T-cell (primary cell): ENCODE results near the gene SH3RF2. TPM values are rescaled to one million over a fixed set of nuclear protein-coding genes. Genes with fewer than 3 reads are reported as not detected.

Source experiments
- ATAC-seq, 4 experiments: fragments of 200-7000 bp in 3 of 4; fragments of 150-1000 bp in 1 of 4; cut with Tn5 transposase; replicated peaks in 1 of 4; 1 replicate in 3 of 4; 2 replicates in 1 of 4; pipeline ENCODE4 v1.10.0; 2021; ENCODE audit warnings: moderate library complexity in 3 of 4, mild to moderate bottlenecking in 2 of 4, moderate number of reproducible peaks in 1 of 4
- CTCF ChIA-PET, 2 donors: fragments of 300-600 bp; sonication (Branson Sonifier 250); formaldehyde crosslinking; loops; one replicate each; lab custom pipeline; 2022; ENCODE audit warnings: antibody characterized with exemption in 2 of 2; lab: Charles Lee
- POLR2A ChIA-PET, 2 donors: fragments of 300-600 bp; sonication (Branson Sonifier 250); formaldehyde crosslinking; loops; one replicate each; lab custom pipeline; 2022; ENCODE audit warnings: antibody characterized with exemption in 2 of 2; lab: Charles Lee
- DNase-seq, 35 experiments: peaks; one replicate each; pipeline versions ENCODE4 v3.0.0 to v3.0.0-alpha.2; 2013 to 2023
- H3K27ac ChIP-seq: one replicate; pipeline ENCODE4 v1.5.1; 2013; ENCODE audit warnings: low read length
- H3K27me3 ChIP-seq, 2 experiments: replicated peaks in 1 of 2; 1 replicate in 1 of 2; 2 replicates in 1 of 2; pipeline versions ENCODE4 v1.6.1 to v1.7.0; 2013; ENCODE audit warnings: low read length in 1 of 2, mixed read lengths in 1 of 2; ENCODE audit not compliant: control insufficient read depth in 2 of 2, insufficient read depth in 2 of 2; ENCODE audit errors: extremely low read depth in 1 of 2
- H3K36me3 ChIP-seq, 2 donors: 1 replicate in 1 of 2; 2 replicates in 1 of 2; pipeline versions ENCODE4 v1.6.1 to v1.7.0; 2013; ENCODE audit warnings: low read length in 1 of 2; ENCODE audit not compliant: control insufficient read depth in 2 of 2, insufficient read depth in 1 of 2; ENCODE audit errors: extremely low read depth in 1 of 2
- H3K4me1 ChIP-seq, 2 experiments: 1 replicate in 1 of 2; 2 replicates in 1 of 2; pipeline versions ENCODE4 v1.6.1 to v1.7.0; 2013; ENCODE audit warnings: low read length in 2 of 2, mixed read lengths in 1 of 2; ENCODE audit not compliant: insufficient read depth in 2 of 2, control insufficient read depth in 1 of 2; ENCODE audit errors: extremely low read depth in 1 of 2
- H3K4me3 ChIP-seq, 2 donors: 1 replicate in 1 of 2; 2 replicates in 1 of 2; pipeline versions ENCODE4 v1.5.1 to v1.7.0; 2013; ENCODE audit warnings: mild to moderate bottlenecking in 2 of 2, low read length in 1 of 2, moderate library complexity in 1 of 2; ENCODE audit not compliant: control insufficient read depth in 1 of 2; ENCODE audit errors: extremely low read depth in 1 of 2
- H3K9me3 ChIP-seq: 2 replicates; pipeline ENCODE4 v1.7.0; 2013
- H3K27ac Mint-ChIP-seq, 2 donors: one replicate each; pipeline ENCODE4 v1.8.0; 2020 to 2021; ENCODE audit warnings: mild to moderate bottlenecking in 2 of 2, mixed read lengths in 2 of 2
- H3K27me3 Mint-ChIP-seq, 2 donors: one replicate each; pipeline ENCODE4 v1.8.0; 2021 to 2022; ENCODE audit warnings: mixed read lengths in 2 of 2
- H3K36me3 Mint-ChIP-seq: one replicate; pipeline ENCODE4 v1.8.0; 2021; ENCODE audit warnings: mixed read lengths
- H3K4me1 Mint-ChIP-seq, 3 donors: one replicate each; pipeline ENCODE4 v1.8.0; 2020 to 2022; ENCODE audit warnings: mixed read lengths in 3 of 3, mild to moderate bottlenecking in 1 of 3
- H3K4me3 Mint-ChIP-seq, 3 donors: one replicate each; pipeline ENCODE4 v1.8.0; 2020 to 2022; ENCODE audit warnings: mild to moderate bottlenecking in 3 of 3, mixed read lengths in 3 of 3, moderate library complexity in 3 of 3
- H3K9me3 Mint-ChIP-seq, 3 donors: one replicate each; pipeline ENCODE4 v1.8.0; 2020 to 2022; ENCODE audit warnings: mixed read lengths in 3 of 3
- WGBS: methylation state at CpG from one replicate; pipeline ENCODE4 v1.1.5; 2013; ENCODE audit warnings: missing lambda C conversion rate; ENCODE audit not compliant: insufficient coverage; 5-methylcytosine and 5-hydroxymethylcytosine counted together
- total RNA-seq, 35 experiments: library from RNA in 6 of 35; stranded (reverse) in 6 of 35; fragments of 120-200 nt in 1 of 35; gene quantifications; one replicate each; pipeline versions ENCODE4 v1.2.1 to v1.2.4 and lab custom pipeline; 2013 to 2026

Gene SH3RF2
- total RNA-seq, 5 donors from 2014 or later (not counting 1 experiment from before 2014, with no cell fraction given), result 0.26 to 0.75 (median 0.37) TPM; not detected in 1

DNA sequence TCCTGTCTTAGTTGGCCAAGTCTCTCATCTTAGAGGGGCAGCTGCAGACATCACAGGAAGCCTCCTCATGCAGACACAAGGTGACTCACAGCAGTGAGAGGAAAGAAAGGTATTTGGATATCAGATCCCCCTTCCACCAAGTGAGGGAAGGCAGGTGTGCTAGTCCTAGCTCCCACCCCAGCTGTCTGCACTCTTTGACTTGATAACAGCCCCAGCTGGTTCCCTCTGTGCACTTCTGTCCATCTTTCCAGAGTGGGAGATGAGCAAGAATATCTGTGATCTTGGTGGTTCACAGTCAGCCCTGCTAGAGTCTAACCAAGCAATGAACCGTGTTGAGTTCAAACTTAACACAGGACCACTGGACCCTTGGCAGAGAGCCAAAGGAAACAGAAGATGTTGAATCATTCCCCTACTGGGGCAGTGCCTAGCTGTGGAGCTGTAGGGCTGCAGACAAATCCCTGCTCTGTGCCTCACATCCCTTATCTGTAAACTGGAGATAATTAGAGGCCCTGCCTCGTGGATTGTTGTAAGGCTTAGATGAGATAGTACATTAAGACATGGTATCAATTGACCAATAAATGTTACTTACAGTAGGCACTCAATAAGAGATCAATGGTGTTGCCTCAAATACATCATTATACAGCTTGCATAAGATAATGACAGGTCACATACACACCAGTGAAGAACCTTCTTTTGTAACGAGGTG lies 39.1 kb downstream of the SH3RF2 start:
- no peaks in the 10 kb centered on the region for H3K27me3 ChIP-seq
- no peak overlapping the region for H3K4me3 ChIP-seq
- ATAC-seq (no peak), DNase-seq (no peak)
- H3K4me3 Mint-ChIP-seq, result no peak overlapping the region
- no peaks in the 10 kb centered on the region for H3K36me3 Mint-ChIP-seq
- no peaks in the 10 kb centered on the region for H3K9me3 ChIP-seq
- H3K4me1 Mint-ChIP-seq, result no peaks in the 10 kb centered on the region
- H3K4me1 ChIP-seq, result no peaks in the 10 kb centered on the region
- no peak overlapping the region for H3K27ac ChIP-seq
- H3K27ac Mint-ChIP-seq, result no peak overlapping the region
- H3K9me3 Mint-ChIP-seq, result no peaks in the 10 kb centered on the region
- no peaks in the 10 kb centered on the region for H3K36me3 ChIP-seq
- no CpG with 5 or more reads among the region's 3 CpGs for WGBS
- peaks cover 0 to 2% of the 10 kb centered on the region in 2 donors for H3K27me3 Mint-ChIP-seq
- CTCF ChIA-PET, result no interaction called here
- POLR2A ChIA-PET, result no interaction called here

DNA sequence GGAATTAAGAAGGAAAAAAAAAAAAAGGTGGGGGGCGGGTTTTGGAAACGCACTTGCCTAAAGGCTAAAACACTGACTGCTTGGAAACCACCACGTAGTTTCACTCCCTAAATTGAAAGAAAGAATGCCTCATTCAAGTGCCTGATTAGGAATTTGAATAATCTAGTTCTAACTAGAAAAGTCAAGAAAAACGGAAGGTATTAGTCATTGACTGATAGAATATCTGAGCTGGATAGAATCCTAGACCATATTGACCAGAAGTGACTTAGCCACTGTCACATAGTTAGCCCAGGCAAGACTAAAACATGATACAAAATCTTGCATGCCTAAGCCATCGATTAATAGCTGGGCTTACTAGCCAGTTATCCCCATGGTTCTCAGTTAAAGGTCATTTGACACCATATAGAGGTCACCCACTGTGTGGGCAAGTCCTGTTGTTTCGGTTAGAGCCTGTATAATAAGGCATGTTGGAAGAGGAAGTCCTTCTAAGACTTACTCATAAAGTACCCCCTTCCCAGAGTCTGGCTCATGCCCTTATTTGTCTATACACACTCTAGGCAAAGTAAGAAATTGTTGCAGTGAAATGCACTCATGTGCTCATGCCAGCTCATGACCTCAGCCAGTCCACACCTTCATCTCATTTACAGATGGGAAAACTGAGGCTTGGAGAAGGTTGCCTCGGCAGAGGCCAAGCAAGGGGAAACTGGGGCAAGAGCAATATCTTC lies 40.2 kb downstream of the SH3RF2 start:
- Histone ChIP-seq H3K4me1 (no peaks in the 10 kb centered on the region), H3K9me3 (no peaks in the 10 kb centered on the region), H3K36me3 (no peaks in the 10 kb centered on the region), H3K27ac (no peak overlapping the region), H3K4me3 (no peak overlapping the region), H3K27me3 (no peaks in the 10 kb centered on the region)
- no peaks in the 10 kb centered on the region for H3K36me3 Mint-ChIP-seq
- H3K4me3 Mint-ChIP-seq, result no peak overlapping the region
- DNase-seq, result no peak
- H3K27me3 Mint-ChIP-seq, result peaks cover 0 to 2% of the 10 kb centered on the region in 2 donors
- WGBS, result 40% methylated on average over 1 of the region's 7 CpGs
- ChIA-PET CTCF (no interaction called here), POLR2A (no interaction called here)
- peaks cover 0 to 4% (median 0%) of the 10 kb centered on the region in 3 donors for H3K9me3 Mint-ChIP-seq
- H3K4me1 Mint-ChIP-seq, result no peaks in the 10 kb centered on the region
- H3K27ac Mint-ChIP-seq, result no peak overlapping the region
- ATAC-seq, result no peak

DNA sequence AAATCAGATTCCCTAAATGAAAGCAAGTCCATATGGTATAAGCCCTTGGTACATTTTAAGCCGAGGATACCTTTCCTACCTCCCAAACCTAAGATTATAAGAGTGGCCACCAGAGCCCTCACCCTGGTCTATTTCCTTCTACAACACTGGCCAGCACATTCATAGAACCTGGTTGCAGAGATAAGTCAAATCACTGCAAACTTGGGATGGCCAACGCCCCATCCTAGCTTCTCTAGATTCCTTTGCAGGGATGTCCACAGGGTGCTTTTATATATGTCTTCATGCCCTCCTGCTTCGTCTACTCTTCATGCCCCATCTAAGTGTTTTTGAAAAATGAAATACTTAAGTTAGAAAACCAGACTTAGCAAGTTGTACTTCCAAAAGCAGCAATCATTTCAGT lies 41.8 kb downstream of the SH3RF2 start:
- Mint-ChIP-seq H3K27ac (no peak overlapping the region), H3K36me3 (no peaks in the 10 kb centered on the region), H3K27me3 (peaks cover 0 to 2% of the 10 kb centered on the region in 2 donors), H3K9me3 (peaks cover 0 to 4% (median 0%) of the 10 kb centered on the region in 3 donors), H3K4me1 (no peaks in the 10 kb centered on the region), H3K4me3 (no peak overlapping the region)
- POLR2A ChIA-PET, result no interaction called here
- no peaks in the 10 kb centered on the region for H3K9me3 ChIP-seq
- DNase-seq (no peak), ATAC-seq (no peak)
- no peaks in the 10 kb centered on the region for H3K4me1 ChIP-seq
- CTCF ChIA-PET, result no interaction called here
- no peaks in the 10 kb centered on the region for H3K36me3 ChIP-seq
- no peak overlapping the region for H3K4me3 ChIP-seq
- no CpG with 5 or more reads among the region's 3 CpGs for WGBS
- no peak overlapping the region for H3K27ac ChIP-seq
- H3K27me3 ChIP-seq, result no peaks in the 10 kb centered on the region

DNA sequence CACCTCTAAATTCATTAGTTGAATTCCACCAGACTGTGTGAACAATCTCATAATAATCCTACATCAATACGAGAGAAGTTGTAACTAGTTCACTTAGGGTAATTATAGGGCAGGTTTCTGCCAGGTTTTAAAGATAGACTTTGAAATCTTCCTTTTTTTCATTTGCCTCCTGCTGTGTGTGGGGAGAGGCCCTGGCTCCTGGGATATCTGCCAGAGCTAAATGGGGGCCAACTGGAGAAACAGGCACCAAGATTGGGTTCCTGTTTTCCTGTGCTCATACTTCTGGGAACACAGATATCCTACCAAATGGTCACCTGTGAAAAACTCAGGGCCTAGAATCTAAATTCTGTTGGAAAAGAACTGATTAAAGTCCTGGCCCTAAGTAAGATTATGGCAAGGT lies 42.3 kb downstream of the SH3RF2 start:
- ChIA-PET POLR2A (no interaction called here), CTCF (no interaction called here)
- no peaks in the 10 kb centered on the region for H3K36me3 ChIP-seq
- Mint-ChIP-seq H3K4me1 (no peaks in the 10 kb centered on the region), H3K36me3 (no peaks in the 10 kb centered on the region), H3K9me3 (peaks cover 0 to 4% (median 0%) of the 10 kb centered on the region in 3 donors), H3K4me3 (no peak overlapping the region), H3K27me3 (no peaks in the 10 kb centered on the region), H3K27ac (no peak overlapping the region)
- H3K27me3 ChIP-seq, result no peaks in the 10 kb centered on the region
- no peaks in the 10 kb centered on the region for H3K4me1 ChIP-seq
- ATAC-seq (no peak), DNase-seq (no peak)
- H3K9me3 ChIP-seq, result no peaks in the 10 kb centered on the region
- H3K4me3 ChIP-seq, result no peak overlapping the region
- no CpG with 5 or more reads among the region's 1 CpG for WGBS
- H3K27ac ChIP-seq, result no peak overlapping the region

DNA sequence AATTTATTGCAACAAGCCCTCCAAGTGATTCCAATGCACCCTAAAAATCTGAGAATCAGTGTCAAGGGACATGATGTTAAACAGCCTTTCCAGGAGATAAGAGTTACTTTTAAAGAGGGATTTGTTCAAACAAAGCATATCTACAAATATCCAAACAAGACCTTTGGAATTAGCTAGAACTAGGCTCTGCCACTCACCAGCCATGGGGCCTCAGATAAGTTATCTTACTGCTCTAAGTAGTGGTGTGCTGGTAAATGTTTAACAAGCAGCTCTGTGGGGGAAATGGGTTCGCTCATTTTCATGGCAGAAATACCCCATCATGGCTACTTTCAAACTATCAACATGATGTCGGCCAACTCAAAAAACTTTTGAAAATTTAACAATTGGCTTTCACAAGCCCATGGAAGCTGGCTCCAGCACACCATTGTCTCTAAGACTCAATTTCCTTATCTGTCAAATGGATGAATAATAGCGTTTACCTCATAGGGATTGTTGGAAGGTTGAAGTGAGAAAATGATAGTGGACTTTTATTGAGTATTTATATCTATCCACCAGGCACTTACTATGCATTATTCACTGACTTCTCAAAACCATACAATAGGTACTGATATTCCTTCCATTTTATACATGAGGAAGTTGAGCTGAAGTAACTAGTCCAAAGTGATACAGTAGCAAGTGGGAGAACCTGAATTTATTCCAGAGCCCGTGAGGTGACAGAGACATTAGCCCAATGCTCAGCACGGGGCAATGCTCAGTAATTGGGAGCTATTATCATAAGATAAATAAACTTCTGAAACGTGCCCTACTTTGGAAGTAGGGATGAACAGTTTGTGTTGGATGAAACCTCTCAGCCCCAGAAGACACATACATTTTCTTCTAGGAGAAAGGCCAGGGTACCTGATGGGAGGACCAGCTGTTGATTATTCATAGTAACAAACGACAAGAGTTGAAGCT lies 43.2 kb downstream of the SH3RF2 start:
- no peak for ATAC-seq
- Histone ChIP-seq H3K4me1 (no peaks in the 10 kb centered on the region), H3K9me3 (no peaks in the 10 kb centered on the region), H3K4me3 (no peak overlapping the region), H3K27me3 (no peaks in the 10 kb centered on the region), H3K36me3 (no peaks in the 10 kb centered on the region), H3K27ac (no peak overlapping the region)
- no CpG with 5 or more reads among the region's 7 CpGs for WGBS
- Mint-ChIP-seq H3K4me3 (no peak overlapping the region), H3K9me3 (peaks cover 0 to 4% (median 0%) of the 10 kb centered on the region in 3 donors), H3K4me1 (no peaks in the 10 kb centered on the region), H3K27ac (no peak overlapping the region), H3K27me3 (no peaks in the 10 kb centered on the region), H3K36me3 (no peaks in the 10 kb centered on the region)
- ChIA-PET POLR2A (no interaction called here), CTCF (no interaction called here)
- no peak for DNase-seq

DNA sequence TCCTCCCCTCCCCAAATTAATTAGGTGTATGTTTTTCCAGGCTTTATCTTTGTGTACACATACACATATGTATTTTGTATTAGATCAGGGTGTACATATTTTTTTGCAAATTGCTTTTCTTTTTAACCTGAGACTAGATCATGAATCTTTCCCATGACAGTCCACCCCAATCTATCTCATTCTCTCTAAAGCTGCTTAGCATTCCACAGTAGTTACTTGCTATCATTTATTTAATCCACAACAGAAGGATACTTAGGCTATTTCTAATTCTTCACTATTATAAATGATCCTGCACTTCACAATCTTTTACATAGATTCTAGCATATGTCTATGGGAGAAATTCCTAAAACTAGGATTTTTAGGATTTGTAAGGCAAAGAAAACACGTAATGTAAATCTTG lies 43.9 kb downstream of the SH3RF2 start:
- ChIA-PET CTCF (no interaction called here), POLR2A (no interaction called here)
- Mint-ChIP-seq H3K4me1 (no peaks in the 10 kb centered on the region), H3K27ac (no peak overlapping the region), H3K4me3 (no peak overlapping the region), H3K27me3 (no peaks in the 10 kb centered on the region), H3K9me3 (peaks cover 0 to 4% (median 0%) of the 10 kb centered on the region in 3 donors), H3K36me3 (no peaks in the 10 kb centered on the region)
- DNase-seq (no peak), ATAC-seq (no peak)
- H3K4me1 ChIP-seq, result no peaks in the 10 kb centered on the region
- H3K4me3 ChIP-seq, result no peak overlapping the region
- H3K36me3 ChIP-seq, result no peaks in the 10 kb centered on the region
- no CpG with 5 or more reads among the region's 1 CpG for WGBS
- H3K27me3 ChIP-seq, result no peaks in the 10 kb centered on the region
- H3K9me3 ChIP-seq, result no peaks in the 10 kb centered on the region
- H3K27ac ChIP-seq, result no peak overlapping the region
